ENCODE data around the gene BCAP29. TPM values are rescaled to one million over a fixed set of nuclear protein-coding genes. Genes with fewer than 3 reads are reported as not detected.

Gene BCAP29
- total RNA-seq, 1 experiment from 2014 or later = 35.3 TPM

DNA sequence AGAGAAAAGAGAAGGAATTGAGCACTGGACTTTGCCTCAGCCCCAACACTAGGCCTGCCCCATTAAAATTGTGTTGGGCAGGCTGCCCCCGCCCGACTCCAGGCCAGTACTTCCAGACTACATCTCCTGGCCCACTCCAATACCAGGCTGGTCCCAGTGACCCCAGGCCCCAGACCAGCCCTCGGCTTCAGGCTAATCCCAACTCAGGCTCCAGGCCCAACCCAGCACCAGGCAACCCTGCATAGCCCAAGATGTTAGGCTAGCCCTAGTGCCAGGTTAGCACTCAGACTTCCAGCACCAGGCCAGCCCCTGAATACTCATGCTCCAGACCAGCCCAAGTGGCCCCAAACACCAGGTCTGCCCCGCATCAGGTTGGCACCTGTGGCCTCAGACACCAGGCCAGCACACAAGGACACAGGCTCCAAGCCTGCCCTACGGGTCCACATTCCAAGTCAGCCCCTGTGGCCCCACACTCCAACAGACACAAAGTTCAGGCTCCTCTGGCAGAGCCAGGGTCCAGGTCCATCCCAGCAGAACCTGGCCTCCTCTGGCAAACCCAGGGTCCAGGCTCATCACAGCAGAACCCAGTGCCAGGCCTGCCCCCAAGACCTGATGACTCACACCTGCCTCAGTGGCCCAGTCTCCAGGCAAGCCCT is 36.6 kb upstream of the BCAP29 start:
- H3K4me3 ChIP-seq (ENCODE audit: low read depth, low read length) = no peak overlapping the region
- TF ChIP-seq, protein P1, sequence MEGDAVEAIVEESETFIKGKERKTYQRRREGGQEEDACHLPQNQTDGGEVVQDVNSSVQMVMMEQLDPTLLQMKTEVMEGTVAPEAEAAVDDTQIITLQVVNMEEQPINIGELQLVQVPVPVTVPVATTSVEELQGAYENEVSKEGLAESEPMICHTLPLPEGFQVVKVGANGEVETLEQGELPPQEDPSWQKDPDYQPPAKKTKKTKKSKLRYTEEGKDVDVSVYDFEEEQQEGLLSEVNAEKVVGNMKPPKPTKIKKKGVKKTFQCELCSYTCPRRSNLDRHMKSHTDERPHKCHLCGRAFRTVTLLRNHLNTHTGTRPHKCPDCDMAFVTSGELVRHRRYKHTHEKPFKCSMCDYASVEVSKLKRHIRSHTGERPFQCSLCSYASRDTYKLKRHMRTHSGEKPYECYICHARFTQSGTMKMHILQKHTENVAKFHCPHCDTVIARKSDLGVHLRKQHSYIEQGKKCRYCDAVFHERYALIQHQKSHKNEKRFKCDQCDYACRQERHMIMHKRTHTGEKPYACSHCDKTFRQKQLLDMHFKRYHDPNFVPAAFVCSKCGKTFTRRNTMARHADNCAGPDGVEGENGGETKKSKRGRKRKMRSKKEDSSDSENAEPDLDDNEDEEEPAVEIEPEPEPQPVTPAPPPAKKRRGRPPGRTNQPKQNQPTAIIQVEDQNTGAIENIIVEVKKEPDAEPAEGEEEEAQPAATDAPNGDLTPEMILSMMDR (IDR thresholded peaks at IDR 0.05; ENCODE audit: insufficient read depth in 1 of 2, low read depth in 1 of 2, low read length in 1 of 2, severe bottlenecking in 1 of 2, unreplicated experiment in 1 of 2) = no peak
- H3K27me3 ChIP-seq (replicated peaks; ENCODE audit: control insufficient read depth, insufficient read depth, low read length) = no peaks in the 10 kb centered on the region
- H3K4me1 Mint-ChIP-seq (ENCODE audit: low read depth, unreplicated experiment) = peaks cover 5% of the 10 kb centered on the region
- H3K36me3 ChIP-seq (ENCODE audit: control insufficient read depth, insufficient read depth, low read length) = peaks cover 6% of the 10 kb centered on the region; the same call in 1 of the 2 replicates
- ChIA-PET POLR2A (no interaction called here), CTCF (no interaction called here)
- peaks cover 57% of the 10 kb centered on the region for H3K36me3 Mint-ChIP-seq (ENCODE audit: insufficient read depth, unreplicated experiment)
- no peaks in the 10 kb centered on the region for H3K4me1 ChIP-seq
- H3K27me3 Mint-ChIP-seq (ENCODE audit: insufficient read depth, unreplicated experiment) = no peaks in the 10 kb centered on the region
- peaks cover 20% of the 10 kb centered on the region for H3K9me3 Mint-ChIP-seq (ENCODE audit: unreplicated experiment)
- intact Hi-C loops (cut with micrococcal nuclease; ENCODE audit: unreplicated experiment) = no loop called here
- no TSS peak for BruUV-seq (replicated peaks)
- H3K4me3 Mint-ChIP-seq (ENCODE audit: unreplicated experiment) = no peak overlapping the region
- H3K27ac Mint-ChIP-seq (ENCODE audit: unreplicated experiment) = no peak overlapping the region
- H3K9me3 ChIP-seq = peaks cover 9% of the 10 kb centered on the region
- DNase-seq = no peak

DNA sequence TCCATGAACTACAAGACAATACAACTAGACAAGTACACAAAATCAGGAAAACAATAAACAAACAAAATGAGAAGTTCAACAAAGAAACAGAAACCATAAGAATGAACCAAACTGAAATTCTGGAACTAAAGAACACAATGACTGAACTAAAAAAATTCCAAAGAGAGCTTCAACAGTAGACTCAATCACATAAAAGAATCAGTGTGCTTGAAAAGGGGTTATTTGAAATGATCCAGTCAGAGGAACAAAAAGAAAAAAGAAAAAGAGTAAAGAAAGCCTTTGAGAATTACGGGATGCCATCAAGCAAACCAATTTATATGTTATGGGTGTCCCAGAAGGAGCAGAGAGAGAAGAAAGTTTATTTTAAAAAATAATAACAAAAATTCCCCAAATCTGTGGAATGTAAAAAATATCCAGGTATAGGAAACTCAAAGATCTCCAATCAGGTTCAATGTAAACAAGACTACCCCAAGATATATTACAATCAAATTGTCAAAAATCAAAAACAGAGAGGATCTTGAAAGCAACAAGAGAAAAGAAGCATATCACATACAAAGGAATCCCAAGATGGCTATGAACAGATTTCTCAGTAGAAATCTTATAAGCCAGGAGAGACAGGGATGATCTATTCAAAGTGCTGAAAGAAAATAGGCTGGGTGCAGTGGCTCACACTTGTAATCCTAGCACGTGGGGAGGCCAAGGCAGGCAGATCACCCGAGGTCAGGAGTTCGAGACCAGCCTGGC is 35.0 kb upstream of the BCAP29 start:
- peaks cover 51% of the 10 kb centered on the region for H3K36me3 Mint-ChIP-seq (ENCODE audit: insufficient read depth, unreplicated experiment)

DNA sequence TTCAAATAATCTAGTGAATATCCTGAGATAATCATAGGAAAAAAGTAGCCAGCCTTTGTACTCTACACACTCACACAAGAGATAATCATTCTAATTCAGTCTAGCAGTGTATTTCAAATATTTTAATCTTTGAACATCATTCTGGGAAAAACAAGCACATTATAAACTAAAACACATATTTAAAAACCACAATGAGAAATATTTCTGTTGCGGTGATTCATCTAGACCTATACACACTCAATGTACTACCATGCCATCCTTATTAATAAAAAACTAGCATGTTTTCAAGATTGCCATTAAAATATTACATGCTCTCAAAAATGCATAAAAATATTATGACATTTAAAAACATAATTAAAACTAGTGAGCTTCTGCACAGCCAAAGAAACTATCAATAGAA is 28.1 kb upstream of the BCAP29 start:
- intact Hi-C loops (cut with micrococcal nuclease; ENCODE audit: unreplicated experiment) = no loop called here
- TF ChIP-seq, protein P1 (IDR thresholded peaks at IDR 0.05; ENCODE audit: insufficient read depth in 1 of 2, low read depth in 1 of 2, low read length in 1 of 2, severe bottlenecking in 1 of 2, unreplicated experiment in 1 of 2) = no peak
- Mint-ChIP-seq H3K36me3 (ENCODE audit: insufficient read depth, unreplicated experiment) (peaks cover 26% of the 10 kb centered on the region), H3K9me3 (ENCODE audit: unreplicated experiment) (no peaks in the 10 kb centered on the region), H3K4me3 (ENCODE audit: unreplicated experiment) (no peak overlapping the region), H3K4me1 (ENCODE audit: low read depth, unreplicated experiment) (no peaks in the 10 kb centered on the region), H3K27ac (ENCODE audit: unreplicated experiment) (no peak overlapping the region), H3K27me3 (ENCODE audit: insufficient read depth, unreplicated experiment) (no peaks in the 10 kb centered on the region)
- ChIA-PET CTCF (no interaction called here), POLR2A (no interaction called here)
- DNase-seq = no peak
- no TSS peak for BruUV-seq (replicated peaks)
- H3K4me3 ChIP-seq (ENCODE audit: low read depth, low read length) = no peak overlapping the region
- no peaks in the 10 kb centered on the region for H3K4me1 ChIP-seq
- no peaks in the 10 kb centered on the region for H3K27me3 ChIP-seq (replicated peaks; ENCODE audit: control insufficient read depth, insufficient read depth, low read length)
- H3K9me3 ChIP-seq = no peaks in the 10 kb centered on the region
- no peaks in the 10 kb centered on the region; the same call in 1 of the 2 replicates for H3K36me3 ChIP-seq (ENCODE audit: control insufficient read depth, insufficient read depth, low read length)

More for the DNA sequence above, 35.0 kb upstream of the BCAP29 start:
- Mint-ChIP-seq H3K4me1 (ENCODE audit: low read depth, unreplicated experiment) (peaks cover 5% of the 10 kb centered on the region), H3K27ac (ENCODE audit: unreplicated experiment) (peak overlapping the region; percentile 42), H3K4me3 (ENCODE audit: unreplicated experiment) (no peak overlapping the region), H3K9me3 (ENCODE audit: unreplicated experiment) (peaks cover 20% of the 10 kb centered on the region), H3K27me3 (ENCODE audit: insufficient read depth, unreplicated experiment) (no peaks in the 10 kb centered on the region)
- BruUV-seq (replicated peaks) = no TSS peak
- H3K9me3 ChIP-seq = peaks cover 9% of the 10 kb centered on the region
- H3K4me3 ChIP-seq (ENCODE audit: low read depth, low read length) = no peak overlapping the region
- TF ChIP-seq, protein P1 (IDR thresholded peaks at IDR 0.05; ENCODE audit: insufficient read depth in 1 of 2, low read depth in 1 of 2, low read length in 1 of 2, severe bottlenecking in 1 of 2, unreplicated experiment in 1 of 2) = no peak
- no peak for DNase-seq
- intact Hi-C loops (cut with micrococcal nuclease; ENCODE audit: unreplicated experiment) = no loop called here
- CTCF ChIA-PET = no interaction called here
- POLR2A ChIA-PET = no interaction called here
- H3K36me3 ChIP-seq (ENCODE audit: control insufficient read depth, insufficient read depth, low read length) = peaks cover 6% of the 10 kb centered on the region; the same call in 1 of the 2 replicates
- H3K27me3 ChIP-seq (replicated peaks; ENCODE audit: control insufficient read depth, insufficient read depth, low read length) = no peaks in the 10 kb centered on the region
- H3K4me1 ChIP-seq = no peaks in the 10 kb centered on the region
